HG03139 (cell line): ENCODE data around the gene RPS27.
"Not testable (repeated sequence)": the region's sequence is repeated elsewhere in the genome, so short reads cannot be mapped to it uniquely, and the experiment has no call there.

Experiments
- ATAC-seq: cut with Tn5 transposase; IDR thresholded peaks from one replicate; pipeline ENCODE4 v1.9.1; 2021; ENCODE audit not compliant: unreplicated experiment

RPS27 gene

GRCh38 chr1:153960206-153960605 is 30.4 kb upstream of the RPS27 start:
- no peak for ATAC-seq

- no peak for ATAC-seq
These were observed 29.1 kb upstream of the RPS27 start for GRCh38 chr1:153961421-153961820.

DNA sequence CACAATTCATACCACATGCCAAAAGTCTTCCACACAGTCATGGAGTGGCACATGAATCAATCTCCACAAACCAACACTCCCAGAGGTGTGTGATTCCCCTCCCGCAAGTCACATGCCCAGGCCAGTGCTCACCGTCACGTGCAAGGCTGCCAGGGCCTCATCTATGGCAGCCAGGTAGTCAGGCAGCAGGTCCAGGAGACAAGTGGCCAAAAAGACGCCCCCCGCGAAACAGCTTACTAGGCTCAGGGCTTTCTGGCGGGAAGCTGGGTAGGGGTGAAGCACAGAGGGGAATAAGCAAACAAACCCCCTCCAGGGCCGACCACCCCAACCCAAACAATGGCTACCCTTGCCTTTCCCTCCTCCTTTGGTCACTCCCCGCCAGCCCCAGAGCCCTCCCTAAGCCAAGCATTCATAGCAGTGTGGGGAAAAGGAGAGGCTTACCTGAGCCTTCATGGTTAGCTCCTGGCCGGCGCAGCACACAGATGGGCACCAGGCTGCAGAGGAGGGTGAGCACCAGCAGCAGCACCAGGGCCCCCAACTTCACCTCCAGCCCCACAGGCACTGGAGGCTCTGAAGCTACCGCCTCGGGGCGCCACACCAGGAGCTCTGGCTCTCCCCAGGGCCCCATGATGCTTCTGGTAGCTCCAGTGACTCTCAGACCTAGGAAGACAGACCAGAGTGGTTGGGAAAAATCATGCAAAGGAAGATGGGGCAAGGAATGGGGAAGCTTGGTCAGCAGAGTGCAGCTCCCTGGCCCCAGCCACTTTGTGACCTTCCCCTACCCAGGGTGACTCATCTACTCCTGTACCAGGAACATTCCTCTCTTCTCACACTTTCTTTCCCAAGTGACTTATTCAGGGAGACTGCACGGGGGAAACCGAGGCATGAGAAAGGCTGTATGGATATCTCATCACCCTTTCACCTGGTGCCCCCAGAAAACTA is 28.2 kb upstream of the RPS27 start:
- ATAC-seq, result no peak

GRCh38 chr1:153963030-153963849 is 27.3 kb upstream of the RPS27 start, which contains the start of gene SLC39A1:
TSS of gene SLC39A1 (minus strand) at chr1:153963537. CDS start at chr1:153962715, 822 bp downstream.
- ATAC-seq, result peak; percentile 41

- no peak for ATAC-seq
These were observed 26.7 kb upstream of the RPS27 start for GRCh38 chr1:153963850-153964331.

- ATAC-seq, result peak; percentile 52
These were observed 23.2 kb upstream of the RPS27 start, which contains the start of gene CREB3L4 for GRCh38 chr1:153967107-153967999. TSS of gene CREB3L4 (plus strand) at chr1:153967902. CDS start at chr1:153968526, 624 bp downstream.

DNA sequence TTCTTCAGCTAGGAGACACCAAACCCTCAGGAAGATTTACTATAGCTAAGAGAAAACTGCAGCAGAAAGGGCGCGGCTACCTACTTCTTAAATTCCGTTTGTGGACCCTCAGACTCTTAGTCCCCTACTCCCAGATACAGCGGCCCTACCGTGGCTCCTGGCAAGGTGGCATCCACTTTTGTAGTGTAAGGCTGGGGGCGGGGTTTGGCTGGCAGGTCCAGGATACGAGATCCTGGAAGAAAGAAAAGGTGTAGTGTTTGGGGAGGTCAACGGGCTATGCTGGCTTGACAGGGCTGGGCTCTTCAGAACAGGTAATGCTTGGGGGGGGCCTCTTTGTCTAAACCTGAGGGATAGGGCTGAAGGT is 22.6 kb upstream of the RPS27 start:
- ATAC-seq, result no peak

DNA sequence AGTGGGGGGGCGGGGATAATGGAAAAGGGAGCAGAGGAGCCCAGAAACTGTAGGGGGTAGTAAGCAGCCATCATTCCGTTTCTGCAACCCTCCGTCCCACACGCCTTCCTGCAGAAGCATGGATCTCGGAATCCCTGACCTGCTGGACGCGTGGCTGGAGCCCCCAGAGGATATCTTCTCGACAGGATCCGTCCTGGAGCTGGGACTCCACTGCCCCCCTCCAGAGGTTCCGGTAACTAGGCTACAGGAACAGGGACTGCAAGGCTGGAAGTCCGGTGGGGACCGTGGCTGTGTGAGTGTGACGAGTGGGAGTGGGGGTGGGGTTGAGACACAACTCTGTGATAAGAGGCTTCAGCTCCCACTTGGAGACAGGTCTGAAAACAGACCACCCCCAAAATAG is 22.2 kb upstream of the RPS27 start:
- ATAC-seq, result no peak

DNA sequence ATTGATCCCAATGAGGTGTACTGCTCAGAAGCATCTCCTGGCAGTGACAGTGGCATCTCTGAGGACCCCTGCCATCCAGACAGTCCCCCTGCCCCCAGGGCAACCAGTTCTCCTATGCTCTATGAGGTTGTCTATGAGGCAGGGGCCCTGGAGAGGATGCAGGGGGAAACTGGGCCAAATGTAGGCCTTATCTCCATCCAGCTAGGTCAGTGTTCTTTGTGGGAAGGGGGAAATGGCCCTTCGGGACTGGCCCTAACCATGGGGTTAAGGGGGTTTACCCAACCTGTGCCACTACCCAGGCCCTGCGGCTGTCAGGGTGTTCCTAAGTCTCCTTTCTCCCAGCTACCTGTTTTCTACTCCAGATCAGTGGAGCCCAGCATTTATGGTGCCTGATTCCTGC is 21.6 kb upstream of the RPS27 start:
- ATAC-seq, result no peak

DNA sequence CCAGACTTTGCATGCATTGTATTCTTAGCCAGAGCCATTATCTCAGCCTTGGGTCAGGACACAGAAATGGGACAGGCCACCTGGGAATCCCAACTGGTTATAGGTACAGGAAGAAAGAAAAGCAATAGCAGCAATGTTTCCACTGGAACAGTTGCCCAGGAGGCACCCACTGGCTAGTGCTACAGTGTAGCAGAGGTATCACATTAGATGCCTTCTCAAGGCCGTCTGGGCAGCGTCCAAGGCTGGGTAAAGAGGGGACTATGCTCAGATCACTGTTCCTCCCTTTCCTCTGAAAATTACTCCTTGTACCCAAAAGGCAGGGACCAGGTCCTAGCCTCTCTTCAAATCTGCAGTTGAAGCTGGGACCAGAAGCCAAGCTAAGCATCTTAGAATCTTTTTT is 20.2 kb upstream of the RPS27 start:
- no peak for ATAC-seq

DNA sequence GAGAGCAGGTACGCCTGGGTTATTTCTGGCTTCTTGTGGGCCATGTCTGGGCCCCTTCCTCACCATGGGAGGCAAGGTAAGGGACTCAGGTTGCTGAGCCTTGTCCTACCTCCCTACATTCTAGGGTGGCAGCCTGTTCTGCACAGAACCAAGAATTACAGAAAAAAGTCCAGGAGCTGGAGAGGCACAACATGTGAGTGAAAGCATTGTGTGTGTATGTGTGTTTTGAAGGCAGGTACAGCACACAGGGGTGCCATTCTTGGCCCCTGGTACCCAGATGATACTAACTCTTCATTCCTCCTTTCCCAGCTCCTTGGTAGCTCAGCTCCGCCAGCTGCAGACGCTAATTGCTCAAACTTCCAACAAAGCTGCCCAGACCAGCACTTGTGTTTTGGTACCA is 17.5 kb upstream of the RPS27 start:
- no peak for ATAC-seq

DNA sequence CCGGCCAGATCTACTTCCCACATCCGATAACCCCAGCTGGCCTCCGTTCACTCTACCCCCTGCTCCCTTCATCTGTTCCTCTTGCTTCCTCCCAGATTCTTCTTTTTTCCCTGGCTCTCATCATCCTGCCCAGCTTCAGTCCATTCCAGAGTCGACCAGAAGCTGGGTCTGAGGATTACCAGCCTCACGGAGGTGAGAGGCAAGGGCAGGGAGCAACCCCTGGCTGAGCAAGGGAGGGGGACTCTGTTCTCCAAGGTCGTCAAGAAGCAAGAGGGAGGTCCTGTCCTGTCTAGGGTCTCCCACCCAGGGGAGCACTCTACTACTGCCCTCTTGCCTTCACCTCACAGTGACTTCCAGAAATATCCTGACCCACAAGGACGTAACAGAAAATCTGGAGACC is 17.0 kb upstream of the RPS27 start:
- ATAC-seq, result no peak

GRCh38 chr1:153976819-153977249 is 13.7 kb upstream of the RPS27 start:
- ATAC-seq, result no peak

DNA sequence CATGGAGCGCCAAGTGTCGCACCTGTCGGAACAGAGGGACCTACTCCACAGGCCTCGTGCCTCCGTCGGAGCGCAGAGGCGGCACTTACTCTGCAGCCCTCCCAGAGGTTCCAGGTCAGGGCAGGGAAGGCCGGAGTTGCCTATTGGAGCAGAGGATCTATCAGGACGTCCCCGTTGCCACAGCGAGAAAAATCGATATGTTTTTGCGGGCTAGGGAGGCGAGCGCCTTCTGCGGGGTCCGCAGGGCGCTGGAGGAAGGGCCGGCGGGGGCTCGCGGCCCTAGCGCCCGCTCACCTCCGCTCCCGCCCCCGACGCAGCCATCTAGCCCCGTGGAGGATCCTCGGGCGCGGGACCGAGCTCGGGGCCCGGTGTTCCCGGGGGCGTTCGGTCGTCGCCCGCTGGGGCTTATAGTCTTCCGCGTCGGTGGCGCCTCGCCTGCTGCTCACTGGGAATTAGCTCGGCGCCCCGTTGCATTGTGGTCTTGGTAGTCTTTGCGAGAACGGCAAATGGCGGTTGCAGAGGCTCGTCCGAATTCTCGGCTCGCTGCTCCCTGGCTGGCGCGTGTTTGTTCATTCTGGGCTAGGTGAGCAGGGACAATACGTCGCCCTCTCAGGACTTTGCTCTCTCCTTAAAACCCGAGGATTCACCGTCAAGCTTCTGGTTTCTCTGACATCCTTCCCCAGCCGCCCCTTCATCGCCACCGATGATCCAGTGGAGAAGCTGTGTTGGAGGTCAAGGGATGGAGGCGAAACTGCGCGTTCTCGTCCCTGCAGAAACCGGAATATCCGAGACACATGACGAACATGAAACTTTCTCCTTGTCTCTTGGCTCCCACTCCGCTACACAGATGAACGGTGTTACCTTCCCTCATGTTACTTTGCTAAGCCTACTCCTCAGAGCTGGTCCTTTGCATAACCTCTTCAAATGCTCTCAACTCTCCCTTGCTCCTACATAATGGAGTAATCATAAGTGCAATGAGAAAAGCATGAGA is 13.0 kb upstream of the RPS27 start, which contains the start of gene JTB:
Gene JTB (minus strand): TSS at position 425 of the 991 bp plus-strand sequence. CDS start 422 bp downstream, at position 3.
- ATAC-seq, result peak; percentile 55

DNA sequence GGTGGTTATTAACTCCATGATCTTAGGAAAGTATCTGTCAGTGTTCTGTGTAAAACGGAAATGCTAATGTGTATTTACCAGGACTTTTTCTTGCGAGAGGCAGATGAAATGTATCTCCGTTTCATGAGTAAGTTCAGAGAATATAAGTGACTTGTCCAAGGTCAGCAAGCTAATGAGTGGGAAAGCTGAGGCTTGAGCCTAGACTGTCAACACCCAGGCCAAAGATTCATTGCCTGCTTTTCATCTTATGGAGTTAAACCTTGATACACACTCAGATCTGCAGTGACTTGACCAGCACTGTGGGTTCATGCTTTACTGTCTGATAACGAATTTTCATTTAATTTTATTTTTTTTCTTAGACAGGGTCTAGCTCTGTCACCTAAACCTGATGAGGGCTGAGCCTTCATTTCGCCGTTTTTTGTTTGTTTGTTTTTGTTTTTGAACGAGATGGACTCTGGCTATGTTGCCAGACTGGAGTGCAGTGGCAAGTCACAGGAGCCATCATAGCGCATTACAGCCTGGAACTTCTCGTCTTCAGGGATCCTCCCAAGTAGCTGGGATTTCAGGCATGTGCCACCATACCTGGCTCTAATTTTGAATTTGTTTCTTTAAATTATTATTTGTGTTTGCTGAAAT is 12.2 kb upstream of the RPS27 start:
- no peak for ATAC-seq

DNA sequence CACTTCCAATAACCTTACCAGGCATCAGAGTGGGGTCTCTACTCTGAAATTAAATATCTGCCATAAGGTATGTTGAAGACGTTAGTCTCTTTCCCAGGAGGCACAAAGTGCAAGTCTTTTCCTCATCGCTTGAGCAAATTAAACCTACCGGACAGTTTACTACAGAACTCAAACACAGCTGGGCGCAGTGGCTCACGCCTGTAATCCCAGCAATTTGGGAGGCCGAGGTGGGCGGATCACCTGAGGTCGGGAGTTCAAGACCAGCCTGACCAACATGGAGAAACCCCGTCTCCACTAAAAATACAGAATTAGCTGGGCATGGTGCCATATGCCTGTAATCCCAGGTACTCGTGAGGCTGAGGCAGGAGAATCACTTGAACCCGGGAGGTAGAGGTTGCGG is 11.5 kb upstream of the RPS27 start:
- not testable (repeated sequence) for ATAC-seq

- ATAC-seq, result not testable (repeated sequence)
These were observed 8.8 kb upstream of the RPS27 start for GRCh38 chr1:153981735-153982134.

- no peak for ATAC-seq
These were observed 6.3 kb upstream of the RPS27 start for GRCh38 chr1:153984123-153984894.
